ENCODE data around the gene ARL11. TPM values are rescaled to one million over a fixed set of nuclear protein-coding genes. Genes with fewer than 3 reads are reported as not detected.
"Not testable (repeated sequence)": the region's sequence is repeated elsewhere in the genome, so short reads cannot be mapped to it uniquely, and the experiment has no call there.

ARL11 gene
- total RNA-seq, 1 donor from 2014 or later: 0.20 TPM

DNA sequence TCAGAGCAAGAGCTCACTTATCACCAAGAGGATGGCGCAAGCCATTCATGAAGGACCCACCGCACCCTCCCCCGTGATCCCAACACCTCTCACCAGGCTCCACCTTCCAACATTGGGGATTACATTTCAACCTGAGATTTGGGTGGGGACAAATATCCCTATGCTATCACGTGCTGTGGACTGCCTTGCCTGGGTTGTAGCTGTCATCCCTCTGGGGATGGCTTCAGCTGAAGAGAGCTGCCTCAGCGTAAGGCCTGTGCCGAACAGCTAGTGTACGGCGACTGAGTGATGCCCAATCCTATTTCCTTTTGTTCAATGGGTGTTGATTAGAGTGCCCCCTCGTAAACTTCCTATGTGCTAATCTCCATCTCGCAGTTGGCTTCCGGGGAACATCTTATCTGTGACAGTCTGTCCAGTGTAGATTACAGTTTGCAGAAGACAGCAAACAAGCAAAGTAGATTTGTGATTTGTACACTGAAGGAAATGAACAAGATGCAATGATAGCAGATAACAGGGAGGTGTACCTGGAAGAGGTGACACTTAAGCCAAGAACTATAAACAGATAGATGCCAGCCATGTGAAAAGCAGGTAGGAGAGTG is 31.2 kb upstream of the ARL11 start:
- DNase-seq (ENCODE audit: low spot score in 2 of 2, unreplicated experiment in 2 of 2): no peak
- no peaks in the 10 kb centered on the region for H3K9me3 Mint-ChIP-seq
- no peaks in the 10 kb centered on the region for H3K4me1 Mint-ChIP-seq
- no peak for TF ChIP-seq CTCF (IDR thresholded peaks at IDR 0.05; ENCODE audit: unreplicated experiment)
- H3K36me3 Mint-ChIP-seq: peaks cover 2% of the 10 kb centered on the region
- peaks cover 1% of the 10 kb centered on the region for H3K27me3 Mint-ChIP-seq (ENCODE audit: low read depth)
- H3K4me3 Mint-ChIP-seq: no peak overlapping the region
- no peak overlapping the region for H3K27ac Mint-ChIP-seq

DNA sequence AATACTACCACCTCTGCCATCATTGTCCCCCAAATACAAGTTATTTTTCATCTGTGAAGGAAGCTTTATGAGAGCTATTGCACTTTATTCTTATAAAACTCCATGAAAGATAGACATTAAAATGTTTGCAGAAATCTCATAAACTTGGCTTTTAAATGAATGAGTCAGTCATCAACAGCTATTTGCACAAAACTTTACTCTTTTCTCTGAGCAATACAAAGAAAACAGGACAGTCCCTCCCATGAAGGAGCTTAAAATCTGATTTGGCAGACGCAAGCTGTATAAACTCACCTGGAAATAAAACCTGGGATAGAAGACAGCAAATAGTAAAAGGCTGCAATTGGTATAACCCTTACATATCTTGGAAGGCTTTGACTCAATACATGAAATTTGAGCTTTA is 26.3 kb upstream of the ARL11 start:
- DNase-seq (ENCODE audit: low spot score in 2 of 2, unreplicated experiment in 2 of 2): no peak
- no peaks in the 10 kb centered on the region for H3K36me3 Mint-ChIP-seq
- no peaks in the 10 kb centered on the region for H3K9me3 Mint-ChIP-seq
- peaks cover 1% of the 10 kb centered on the region for H3K27me3 Mint-ChIP-seq (ENCODE audit: low read depth)
- H3K27ac Mint-ChIP-seq: no peak overlapping the region
- no peak for TF ChIP-seq CTCF (IDR thresholded peaks at IDR 0.05; ENCODE audit: unreplicated experiment)
- H3K4me3 Mint-ChIP-seq: no peak overlapping the region
- H3K4me1 Mint-ChIP-seq: peaks cover 9% of the 10 kb centered on the region

DNA sequence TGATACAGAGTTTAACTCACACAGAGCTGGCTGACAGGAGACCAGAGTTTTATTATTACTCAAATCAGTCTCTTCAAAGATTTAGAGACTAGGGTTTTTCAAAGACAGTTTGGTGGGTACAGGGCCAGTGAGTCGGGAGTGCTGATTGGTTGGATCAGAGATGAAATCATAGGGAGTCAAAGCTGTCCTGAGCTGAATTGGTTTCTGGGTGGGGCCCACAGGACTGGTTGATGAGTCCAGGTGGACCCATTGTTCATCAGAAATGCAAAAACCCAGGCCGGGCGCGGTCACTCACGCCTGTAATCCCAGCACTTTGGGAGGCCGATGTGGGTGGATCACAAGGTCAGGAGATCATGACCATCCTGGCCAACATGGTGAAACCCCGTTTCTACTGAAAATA is 25.7 kb upstream of the ARL11 start:
- not testable (repeated sequence) for H3K36me3 Mint-ChIP-seq; H3K4me3 Mint-ChIP-seq; H3K9me3 Mint-ChIP-seq; DNase-seq (ENCODE audit: low spot score in 2 of 2, unreplicated experiment in 2 of 2); H3K27me3 Mint-ChIP-seq (ENCODE audit: low read depth)
- Mint-ChIP-seq H3K27ac (peak overlapping the region; percentile 14), H3K4me1 (peaks cover 15% of the 10 kb centered on the region)

- no peak overlapping the region for H3K27ac Mint-ChIP-seq
- H3K9me3 Mint-ChIP-seq: no peaks in the 10 kb centered on the region
- no peaks in the 10 kb centered on the region for H3K36me3 Mint-ChIP-seq
- no peaks in the 10 kb centered on the region for H3K27me3 Mint-ChIP-seq (ENCODE audit: low read depth)
- TF ChIP-seq CTCF (IDR thresholded peaks at IDR 0.05; ENCODE audit: unreplicated experiment): no peak
- no peak overlapping the region for H3K4me3 Mint-ChIP-seq
- no peak for DNase-seq (ENCODE audit: low spot score in 2 of 2, unreplicated experiment in 2 of 2)
- H3K4me1 Mint-ChIP-seq: peaks cover 16% of the 10 kb centered on the region
These were observed 23.7 kb upstream of the ARL11 start for GRCh38 chr13:49604570-49604969.

DNA sequence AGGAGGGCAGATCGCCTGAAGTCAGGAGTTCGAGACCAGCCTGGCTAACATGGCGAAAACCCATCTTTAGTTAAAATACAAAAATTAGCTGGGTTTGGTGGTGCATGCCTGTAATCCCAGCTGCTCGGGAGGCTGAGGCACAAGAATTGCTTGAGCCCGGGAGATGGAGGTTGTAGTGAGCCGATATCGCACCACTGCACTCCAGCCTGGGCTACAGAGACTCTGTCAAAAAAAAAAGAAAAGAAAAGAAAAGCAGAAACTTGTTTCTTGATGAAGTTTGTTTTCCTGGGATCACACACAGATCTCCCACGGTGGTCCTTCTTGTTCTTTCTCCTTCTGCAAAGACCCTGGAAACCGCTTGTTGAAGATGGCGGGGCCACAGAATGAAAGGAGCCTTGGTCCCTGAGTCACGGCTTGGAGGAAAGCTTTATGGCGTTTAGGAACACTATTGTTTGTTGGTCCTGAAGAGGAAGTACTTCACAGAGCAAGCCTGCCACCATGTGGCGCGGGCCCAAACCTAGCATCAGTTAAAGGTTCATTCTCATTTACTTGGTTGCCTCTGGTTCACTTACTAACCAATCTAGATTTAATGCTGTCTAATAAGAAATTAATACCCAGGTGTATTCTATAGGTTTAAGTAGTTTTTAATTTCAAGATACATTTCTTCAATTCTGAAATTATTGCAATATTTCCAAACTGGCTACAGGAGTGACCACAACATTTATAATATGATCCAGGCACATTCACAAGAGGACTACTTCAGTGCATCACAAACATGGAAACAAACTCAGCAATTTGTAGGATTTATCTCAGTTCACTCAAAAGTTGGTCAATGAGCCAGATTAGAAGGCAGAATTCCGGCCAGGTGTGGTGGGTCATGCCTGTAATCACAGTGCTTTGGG is 21.3 kb upstream of the ARL11 start:
- Mint-ChIP-seq H3K27ac (peak overlapping the region; percentile 83), H3K9me3 (no peaks in the 10 kb centered on the region), H3K36me3 (no peaks in the 10 kb centered on the region), H3K4me1 (peaks cover 16% of the 10 kb centered on the region), H3K4me3 (peak overlapping the region; percentile 62), H3K27me3 (ENCODE audit: low read depth) (no peaks in the 10 kb centered on the region)
- DNase-seq (ENCODE audit: low spot score in 2 of 2, unreplicated experiment in 2 of 2): peak; percentile 46 to 75
- peak; percentile 25 for TF ChIP-seq CTCF (IDR thresholded peaks at IDR 0.05; ENCODE audit: unreplicated experiment)

DNA sequence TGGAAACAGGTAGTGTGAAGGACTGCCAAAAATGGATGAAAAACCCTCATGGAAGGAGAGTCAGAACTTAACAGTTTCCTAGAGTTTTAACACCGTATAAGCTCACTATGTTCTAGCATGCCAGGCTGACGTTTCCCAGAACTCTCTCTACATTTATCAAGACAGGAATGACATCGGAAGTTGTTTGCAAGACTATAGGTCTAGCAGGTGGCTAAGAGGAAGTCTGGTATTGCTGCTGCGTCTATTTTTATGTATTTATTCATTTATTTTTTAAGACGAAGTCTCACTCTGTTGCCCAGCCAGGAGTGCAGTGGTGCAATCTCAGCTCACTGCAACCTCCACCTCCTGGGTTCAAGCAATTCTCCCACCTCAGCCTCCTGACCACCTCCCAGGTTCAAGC is 20.5 kb upstream of the ARL11 start:
- Mint-ChIP-seq H3K27ac (no peak overlapping the region), H3K36me3 (no peaks in the 10 kb centered on the region), H3K9me3 (no peaks in the 10 kb centered on the region), H3K4me3 (no peak overlapping the region), H3K4me1 (peaks cover 16% of the 10 kb centered on the region), H3K27me3 (ENCODE audit: low read depth) (no peaks in the 10 kb centered on the region)
- no peak for TF ChIP-seq CTCF (IDR thresholded peaks at IDR 0.05; ENCODE audit: unreplicated experiment)
- no peak for DNase-seq (ENCODE audit: low spot score in 2 of 2, unreplicated experiment in 2 of 2)

Data from mesothelial cell of epicardium (in vitro differentiated cells).